Measurements from ENCODE around the gene CTTN.

DNA sequence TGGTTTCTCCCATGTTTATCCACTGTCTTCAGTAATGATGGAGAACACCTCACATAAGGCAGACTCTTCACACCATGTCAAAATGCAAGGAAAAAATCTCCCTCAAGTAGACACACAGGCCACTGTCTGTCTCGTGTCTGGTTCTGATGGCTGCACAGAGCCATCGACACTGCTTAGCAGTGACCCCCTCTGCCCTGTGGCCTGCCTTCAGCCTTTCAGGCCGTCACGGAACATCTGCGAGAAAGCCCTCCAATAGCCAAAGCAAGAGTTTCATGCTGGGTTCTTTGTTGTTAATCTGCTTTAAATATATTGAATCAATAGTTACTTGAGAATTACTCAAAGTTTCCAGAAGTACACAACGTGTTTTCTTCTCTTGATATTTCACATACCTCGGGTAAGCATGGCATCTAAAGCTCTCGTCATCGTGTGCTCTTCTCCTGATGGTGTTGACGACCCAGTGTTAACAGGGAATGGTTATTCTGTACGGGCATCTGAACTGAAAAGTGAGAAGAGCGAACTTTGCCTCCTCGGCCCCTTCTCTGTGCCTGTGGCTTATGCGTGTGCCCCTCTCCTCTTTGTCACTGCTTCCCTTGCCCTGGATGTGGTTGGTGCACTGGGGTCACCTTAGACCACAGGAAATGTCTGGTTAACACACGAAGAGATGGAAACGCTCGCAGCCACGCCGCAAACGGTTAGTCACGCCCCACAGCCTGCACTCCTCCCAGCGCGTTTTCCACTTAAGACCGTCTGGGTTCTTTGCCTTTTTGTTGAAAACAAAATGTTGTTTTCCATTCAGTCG is 33.4 kb upstream of the CTTN start:
- no peak for TF ChIP-seq POLR2A (IDR thresholded peaks at IDR 0.05; ENCODE audit: low read depth)
- TF ChIP-seq, protein P1, sequence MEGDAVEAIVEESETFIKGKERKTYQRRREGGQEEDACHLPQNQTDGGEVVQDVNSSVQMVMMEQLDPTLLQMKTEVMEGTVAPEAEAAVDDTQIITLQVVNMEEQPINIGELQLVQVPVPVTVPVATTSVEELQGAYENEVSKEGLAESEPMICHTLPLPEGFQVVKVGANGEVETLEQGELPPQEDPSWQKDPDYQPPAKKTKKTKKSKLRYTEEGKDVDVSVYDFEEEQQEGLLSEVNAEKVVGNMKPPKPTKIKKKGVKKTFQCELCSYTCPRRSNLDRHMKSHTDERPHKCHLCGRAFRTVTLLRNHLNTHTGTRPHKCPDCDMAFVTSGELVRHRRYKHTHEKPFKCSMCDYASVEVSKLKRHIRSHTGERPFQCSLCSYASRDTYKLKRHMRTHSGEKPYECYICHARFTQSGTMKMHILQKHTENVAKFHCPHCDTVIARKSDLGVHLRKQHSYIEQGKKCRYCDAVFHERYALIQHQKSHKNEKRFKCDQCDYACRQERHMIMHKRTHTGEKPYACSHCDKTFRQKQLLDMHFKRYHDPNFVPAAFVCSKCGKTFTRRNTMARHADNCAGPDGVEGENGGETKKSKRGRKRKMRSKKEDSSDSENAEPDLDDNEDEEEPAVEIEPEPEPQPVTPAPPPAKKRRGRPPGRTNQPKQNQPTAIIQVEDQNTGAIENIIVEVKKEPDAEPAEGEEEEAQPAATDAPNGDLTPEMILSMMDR (IDR thresholded peaks at IDR 0.05), result no peak
- TF ChIP-seq EP300 (IDR thresholded peaks at IDR 0.05), result no peak
- no peak for TF ChIP-seq POLR2AphosphoS5 (IDR thresholded peaks at IDR 0.05)
